Measurements from ENCODE around the gene HLA-DOA.

DNA sequence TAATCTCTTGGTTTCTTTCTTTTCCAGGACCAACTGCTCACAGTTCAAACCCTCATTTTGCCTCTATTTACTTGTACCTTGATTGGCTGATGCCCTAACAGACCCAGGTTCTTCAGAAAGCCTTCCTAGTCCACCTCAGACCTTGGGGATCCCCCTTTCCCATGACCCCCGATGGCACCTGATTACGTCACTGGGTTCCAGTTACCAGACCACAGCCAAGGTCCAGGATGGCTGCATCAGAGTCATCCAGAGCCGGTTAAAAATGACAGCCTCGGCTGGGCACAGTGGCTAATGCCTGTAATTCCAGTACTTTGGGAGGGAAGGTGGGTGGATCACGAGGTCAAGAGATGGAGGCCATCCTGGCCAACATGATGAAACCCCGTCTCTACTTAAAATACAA is 4.5 kb downstream of the HLA-DOA start:
- TF ChIP-seq, protein P1, sequence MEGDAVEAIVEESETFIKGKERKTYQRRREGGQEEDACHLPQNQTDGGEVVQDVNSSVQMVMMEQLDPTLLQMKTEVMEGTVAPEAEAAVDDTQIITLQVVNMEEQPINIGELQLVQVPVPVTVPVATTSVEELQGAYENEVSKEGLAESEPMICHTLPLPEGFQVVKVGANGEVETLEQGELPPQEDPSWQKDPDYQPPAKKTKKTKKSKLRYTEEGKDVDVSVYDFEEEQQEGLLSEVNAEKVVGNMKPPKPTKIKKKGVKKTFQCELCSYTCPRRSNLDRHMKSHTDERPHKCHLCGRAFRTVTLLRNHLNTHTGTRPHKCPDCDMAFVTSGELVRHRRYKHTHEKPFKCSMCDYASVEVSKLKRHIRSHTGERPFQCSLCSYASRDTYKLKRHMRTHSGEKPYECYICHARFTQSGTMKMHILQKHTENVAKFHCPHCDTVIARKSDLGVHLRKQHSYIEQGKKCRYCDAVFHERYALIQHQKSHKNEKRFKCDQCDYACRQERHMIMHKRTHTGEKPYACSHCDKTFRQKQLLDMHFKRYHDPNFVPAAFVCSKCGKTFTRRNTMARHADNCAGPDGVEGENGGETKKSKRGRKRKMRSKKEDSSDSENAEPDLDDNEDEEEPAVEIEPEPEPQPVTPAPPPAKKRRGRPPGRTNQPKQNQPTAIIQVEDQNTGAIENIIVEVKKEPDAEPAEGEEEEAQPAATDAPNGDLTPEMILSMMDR (IDR thresholded peaks at IDR 0.05) = no peak
- TF ChIP-seq EZH2 (IDR thresholded peaks at IDR 0.05; ENCODE audit: borderline replicate concordance, insufficient read depth, low read depth, low read length, poor library complexity, severe bottlenecking) = no peak

Data from B cell (primary cell).